DMS53 treated with DMSO at 0.1 percent for 48 hours (cell line): Measurements from ENCODE around the gene PTPRD.
"Not testable (repeated sequence)": the region's sequence is repeated elsewhere in the genome, so short reads cannot be mapped to it uniquely, and the experiment has no call there.

Experiments
- DNase-seq: peaks from one replicate; lab custom pipeline; 2025; ENCODE audit not compliant: unreplicated experiment; lab: John Stamatoyannopoulos, UW

PTPRD gene

DNA sequence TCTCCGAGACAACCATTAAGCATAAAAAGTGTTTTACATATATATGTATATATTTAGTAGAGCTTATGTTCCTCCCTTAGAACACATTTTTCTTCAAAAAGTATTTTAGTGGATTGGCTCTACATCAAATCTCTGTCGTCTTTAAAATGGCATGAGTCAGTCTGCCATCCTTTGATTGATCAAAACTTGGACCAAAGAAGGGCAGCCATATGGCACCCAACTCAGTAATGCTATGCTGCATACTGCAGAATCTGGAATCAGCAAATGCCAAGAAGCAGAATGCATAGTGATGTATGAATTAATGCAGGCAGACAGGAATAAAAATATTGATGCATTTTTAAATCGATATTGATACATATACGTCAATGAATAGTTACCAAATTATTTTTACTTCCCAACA is 1074.4 kb downstream of the PTPRD start:
- DNase-seq = no peak

DNA sequence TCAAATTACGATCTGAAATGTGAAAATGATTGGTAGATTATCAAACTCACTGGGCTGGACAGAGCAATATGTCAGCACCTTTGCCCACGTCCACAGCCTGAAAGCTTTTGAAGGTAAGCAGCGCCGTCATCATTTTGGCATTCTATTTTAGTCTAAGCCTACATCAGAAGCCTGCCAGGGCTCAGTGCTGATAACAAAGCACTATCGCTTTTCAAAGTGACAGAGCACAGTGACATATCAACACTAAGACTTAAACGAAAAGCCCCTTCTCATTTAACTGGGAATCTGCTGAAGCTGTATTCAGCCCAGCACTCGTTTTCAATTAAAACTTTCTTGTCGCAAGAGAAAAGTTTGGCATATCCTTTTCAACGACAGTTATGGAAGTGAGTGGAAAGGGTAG is 1076.3 kb downstream of the PTPRD start:
- no peak for DNase-seq

DNA sequence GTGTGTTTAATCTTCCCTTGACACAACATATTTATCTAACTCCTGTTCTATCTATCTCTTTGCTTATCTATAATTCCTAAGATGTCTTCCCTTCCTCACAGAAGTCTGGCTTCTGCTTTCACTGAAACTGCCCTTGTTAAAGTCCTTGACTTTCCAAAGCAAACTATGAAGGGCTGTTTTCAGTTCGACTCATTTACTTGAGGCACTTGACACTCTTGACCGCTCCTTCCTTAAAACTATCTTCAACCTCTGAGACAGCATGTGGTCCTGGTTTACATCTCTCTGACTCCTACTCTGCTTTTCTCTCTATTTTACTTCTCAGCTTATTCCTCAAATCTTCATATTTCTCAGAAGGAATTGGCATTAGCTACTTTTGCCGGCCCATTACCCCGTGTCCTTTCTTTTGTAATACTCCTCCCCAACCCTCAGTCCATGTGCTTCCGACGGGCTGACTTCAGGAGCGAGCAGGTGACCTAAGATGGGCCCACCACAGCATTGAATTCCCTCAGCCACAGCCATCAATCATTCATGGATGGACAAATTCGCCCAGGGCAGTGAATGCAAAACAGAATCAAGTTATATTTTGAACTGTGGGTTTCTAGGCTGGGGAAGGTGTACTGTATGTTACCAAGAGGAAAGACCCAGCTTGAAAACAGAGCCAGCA is 1089.2 kb downstream of the PTPRD start:
- DNase-seq = no peak

DNA sequence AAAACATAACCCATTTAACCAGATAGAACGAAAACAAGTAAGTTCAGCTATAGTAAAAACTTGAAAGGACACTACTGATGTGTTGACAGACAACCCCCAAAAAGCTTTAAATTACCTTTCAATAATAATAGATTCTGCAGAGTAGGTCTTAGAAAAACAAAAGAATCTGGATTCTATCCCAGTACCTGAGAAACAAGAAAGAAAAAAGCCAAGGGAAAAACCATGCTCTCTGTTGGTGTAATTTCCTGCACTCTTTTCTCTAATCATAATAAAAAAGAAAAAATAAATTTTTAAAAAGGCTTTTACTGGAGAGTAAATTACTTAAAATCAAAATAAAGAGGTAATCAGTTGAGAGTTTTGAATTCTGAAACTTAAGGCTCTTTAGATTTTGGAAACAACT is 1090.4 kb downstream of the PTPRD start:
- no peak for DNase-seq

- DNase-seq = no peak
Observed at GRCh38 chr9:9521033-9521779, 1091.6 kb downstream of the PTPRD start.

- DNase-seq = no peak
Observed at GRCh38 chr9:9504869-9505268, 1107.9 kb downstream of the PTPRD start.

DNA sequence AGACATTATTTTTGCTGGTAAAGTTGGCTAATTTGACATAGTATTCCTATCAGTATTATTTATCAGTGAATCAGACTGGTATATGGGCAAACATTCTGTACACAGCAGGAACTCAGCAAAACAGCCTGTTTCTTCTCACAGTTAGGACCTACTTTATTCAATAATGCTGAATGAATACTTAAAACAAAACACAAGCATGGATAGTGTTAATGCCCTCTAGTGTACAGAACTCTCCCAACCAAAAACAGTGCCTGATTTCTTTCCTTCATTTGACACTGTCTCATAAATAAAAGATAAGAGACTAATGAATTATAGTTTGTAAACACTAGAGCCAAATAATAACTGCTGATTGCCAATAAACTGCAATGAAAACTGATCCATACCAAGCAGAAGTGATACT is 1113.3 kb downstream of the PTPRD start:
- DNase-seq = no peak

DNA sequence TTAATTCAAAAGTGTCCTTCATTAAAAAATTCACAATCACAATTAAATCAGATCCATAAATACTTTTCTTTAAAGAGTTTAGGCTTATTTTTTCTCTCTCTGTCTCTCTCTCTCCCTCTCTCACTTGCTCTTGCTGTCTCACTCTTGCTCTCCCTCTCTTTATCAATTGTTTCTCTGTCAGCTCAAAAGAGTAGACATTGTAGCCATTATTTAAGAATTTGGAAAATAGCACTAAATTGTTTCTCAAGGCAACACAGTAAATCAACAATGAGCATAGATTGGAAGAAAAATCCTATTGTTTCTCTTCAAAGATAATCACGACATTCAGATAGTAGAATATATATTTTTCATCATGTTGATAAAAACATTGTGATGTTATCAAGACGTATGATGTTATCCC is 1114.0 kb downstream of the PTPRD start:
- DNase-seq = no peak

DNA sequence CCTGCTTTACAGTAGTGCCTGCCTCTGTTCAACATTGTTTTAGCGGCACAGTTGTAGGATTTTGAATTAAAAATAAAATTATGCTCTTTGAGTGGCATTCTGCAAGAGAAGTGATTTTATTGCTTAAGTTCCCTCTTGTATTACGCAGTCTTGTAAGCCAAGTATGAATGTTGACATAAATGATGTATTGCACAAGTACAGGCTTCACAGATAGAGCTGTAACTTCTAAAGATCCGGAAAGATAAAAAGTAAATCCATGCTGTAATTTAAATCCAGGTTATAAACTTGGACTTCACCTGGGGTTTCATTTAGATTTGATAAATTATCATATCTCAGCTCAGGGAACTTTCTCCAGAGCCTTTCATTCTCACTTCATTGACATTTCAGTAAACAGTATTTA is 1114.7 kb downstream of the PTPRD start:
- DNase-seq = no peak

DNA sequence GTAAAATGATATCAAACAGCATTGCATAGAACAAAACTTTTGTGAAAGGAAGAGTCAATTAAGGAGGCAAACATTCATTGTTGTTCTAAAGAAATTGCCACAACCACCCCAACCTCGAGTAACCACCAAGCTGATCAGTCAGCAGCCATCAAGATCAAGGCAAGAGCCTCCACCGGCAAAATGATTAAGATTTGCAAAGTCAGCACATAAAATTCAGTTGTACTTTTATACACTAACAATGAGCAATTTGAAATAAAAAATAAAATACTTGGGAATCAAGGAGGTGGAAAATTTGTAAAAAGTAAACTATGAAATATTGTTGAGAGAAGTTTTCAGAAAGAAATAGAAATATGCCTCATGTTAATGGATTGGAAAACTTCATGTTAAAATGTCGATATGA is 1118.5 kb downstream of the PTPRD start:
- DNase-seq = no peak

DNA sequence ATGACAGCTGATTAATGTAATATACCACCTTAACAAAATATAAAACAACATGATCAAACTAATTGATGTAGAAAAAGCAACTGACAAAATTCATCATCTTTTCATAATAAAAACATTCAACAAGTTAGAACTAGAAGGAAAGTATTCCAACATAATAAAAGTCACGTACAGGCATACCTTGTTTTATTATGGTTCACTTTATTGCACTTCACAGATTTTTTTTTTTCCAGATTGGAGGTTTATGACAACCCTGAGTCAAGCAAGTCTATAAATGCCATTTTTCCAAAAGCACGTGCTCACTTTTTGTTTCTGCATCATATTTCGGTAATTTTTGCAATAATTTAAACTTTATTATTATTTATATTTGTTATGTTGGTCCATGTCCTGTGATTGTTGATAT is 1120.3 kb downstream of the PTPRD start:
- no peak for DNase-seq

DNA sequence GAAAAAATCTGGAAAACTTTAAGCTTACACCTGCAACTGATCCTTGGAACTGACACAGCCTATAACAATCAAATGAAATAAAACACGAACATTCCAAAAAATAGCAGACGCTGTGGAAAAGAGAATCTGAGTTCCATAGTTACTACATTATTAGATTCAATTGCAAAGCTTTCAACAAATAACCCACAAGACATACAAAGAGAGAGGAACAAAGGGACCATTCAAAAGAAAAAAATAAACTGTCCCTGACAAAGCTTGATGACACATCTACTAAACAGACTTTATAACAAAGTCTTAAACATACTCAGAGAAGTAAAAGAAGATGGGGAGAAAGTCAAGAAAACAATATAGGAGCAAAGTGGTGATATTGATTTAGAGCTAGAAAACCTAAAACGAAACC is 1123.6 kb downstream of the PTPRD start:
- no peak for DNase-seq

DNA sequence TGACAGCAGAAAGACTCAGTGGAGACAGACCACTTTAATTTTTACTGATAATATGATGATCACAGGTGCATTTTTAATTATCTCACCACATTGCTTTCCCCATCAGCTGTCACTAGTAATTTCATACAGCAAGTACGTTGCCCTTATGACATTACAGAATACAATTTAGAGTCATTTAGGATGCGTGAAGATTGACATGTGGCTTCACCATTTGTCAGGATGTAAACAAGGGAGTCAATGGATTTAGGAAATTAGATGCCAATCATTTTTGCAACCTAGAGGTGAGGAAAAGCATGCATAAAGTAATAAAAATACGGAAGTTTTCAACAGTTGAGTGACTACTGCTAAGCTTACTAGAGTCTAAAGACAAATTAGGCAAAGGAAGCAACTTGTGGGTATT is 1129.6 kb downstream of the PTPRD start:
- DNase-seq = no peak

GRCh38 chr9:9478741-9479140 is 1134.1 kb downstream of the PTPRD start:
- DNase-seq = no peak

DNA sequence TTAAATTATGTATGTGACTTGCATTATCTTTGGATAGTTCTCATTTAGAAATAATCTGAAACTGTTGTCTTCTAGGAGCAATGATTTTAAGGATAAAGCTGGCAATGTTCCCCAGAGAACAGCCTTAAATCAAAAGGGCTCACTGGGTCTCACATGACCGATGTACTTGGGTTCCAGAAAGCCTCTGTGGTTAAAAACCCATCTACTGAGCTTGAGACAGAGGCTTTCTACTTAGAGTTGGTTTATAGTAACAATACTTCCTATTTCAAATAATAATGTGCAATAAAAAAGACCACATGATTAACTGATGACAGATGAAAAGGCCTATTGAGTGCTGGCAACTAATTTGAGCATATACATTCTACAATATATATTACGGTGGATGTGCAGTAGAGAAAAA is 1143.5 kb downstream of the PTPRD start:
- DNase-seq = no peak

DNA sequence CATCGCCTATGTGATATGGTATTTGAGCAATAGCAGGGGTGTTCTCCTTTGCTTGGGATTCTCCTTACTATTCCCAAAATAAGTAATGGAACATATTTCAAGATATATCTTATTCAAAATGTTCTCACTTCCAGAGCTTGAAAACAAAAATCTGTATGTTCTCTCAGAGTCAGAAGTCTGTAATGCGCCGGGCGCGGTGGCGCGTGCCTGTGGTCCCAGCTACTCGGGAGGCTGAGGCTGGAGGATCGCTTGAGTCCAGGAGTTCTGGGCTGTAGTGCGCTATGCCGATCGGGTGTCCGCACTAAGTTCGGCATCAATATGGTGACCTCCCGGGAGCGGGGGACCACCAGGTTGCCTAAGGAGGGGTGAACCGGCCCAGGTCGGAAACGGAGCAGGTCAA is 1170.9 kb downstream of the PTPRD start:
- DNase-seq = not testable (repeated sequence)

GRCh38 chr9:9437641-9438040 is 1175.2 kb downstream of the PTPRD start:
- no peak for DNase-seq

DNA sequence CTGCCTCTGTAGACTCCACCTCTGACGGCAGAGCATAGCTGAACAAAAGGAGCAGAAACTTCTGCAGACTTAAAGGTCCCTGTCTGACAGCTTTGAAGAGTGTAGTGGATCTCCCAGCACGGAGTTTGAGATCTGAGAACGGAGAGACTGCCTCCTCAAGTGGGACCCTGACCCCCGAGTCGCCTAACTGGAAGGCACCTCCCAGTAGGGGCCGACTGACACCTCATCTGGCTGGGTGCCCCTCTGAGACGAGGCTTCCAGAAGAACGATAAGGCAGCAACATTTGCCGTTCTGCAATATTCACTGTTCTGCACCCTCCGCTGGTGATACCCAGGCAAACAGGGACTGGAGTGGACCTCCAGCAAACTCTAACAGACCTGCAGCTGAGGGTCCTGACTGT is 1186.3 kb downstream of the PTPRD start:
- not testable (repeated sequence) for DNase-seq

DNA sequence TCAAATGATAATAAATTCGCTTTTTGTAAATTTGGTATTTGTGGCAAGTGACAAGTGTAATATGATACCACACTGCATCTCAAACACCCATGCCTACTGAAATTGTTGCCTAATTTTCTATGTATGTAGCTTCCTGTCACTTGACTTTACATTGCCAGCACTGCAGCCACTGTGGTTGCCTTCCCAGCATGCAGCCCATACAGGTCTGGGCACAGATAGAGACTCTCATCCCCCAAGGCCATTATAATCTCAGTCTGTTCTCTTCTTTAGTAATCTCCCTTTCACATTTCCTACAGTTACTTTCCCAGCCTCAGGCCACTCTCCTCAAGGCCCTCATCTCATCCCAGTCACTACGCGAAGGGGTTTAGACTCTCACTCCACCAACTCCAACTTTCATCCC is 1200.6 kb downstream of the PTPRD start:
- no peak for DNase-seq

GRCh38 chr9:9410736-9411135 is 1202.1 kb downstream of the PTPRD start:
- DNase-seq = no peak

- DNase-seq = no peak
Observed at GRCh38 chr9:9399982-9400381, 1212.8 kb downstream of the PTPRD start.

GRCh38 chr9:9396518-9396917 is 1216.3 kb downstream of the PTPRD start:
- DNase-seq = no peak

DNA sequence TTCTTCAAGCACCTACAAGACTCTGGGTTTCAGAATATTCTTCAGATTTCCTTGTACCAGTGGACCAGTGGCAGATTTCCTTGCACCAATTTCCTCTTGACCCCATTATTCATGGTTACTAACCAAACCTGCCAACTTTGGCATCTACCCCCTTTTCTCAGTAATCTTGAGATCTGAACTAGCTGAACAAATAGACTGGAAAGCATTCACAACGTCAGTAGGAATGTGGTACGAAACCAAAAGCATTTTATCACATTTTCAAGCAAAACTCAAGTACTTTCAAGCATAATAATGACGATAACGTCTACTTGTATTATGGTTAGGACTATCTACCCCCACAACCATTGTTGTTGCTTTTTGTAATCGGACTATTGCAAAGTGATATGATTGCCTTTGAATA is 1217.3 kb downstream of the PTPRD start:
- no peak for DNase-seq
